BLaER1 (cell line): Measurements from ENCODE around the gene TFB1M.
"Not testable (repeated sequence)": the region's sequence is repeated elsewhere in the genome, so short reads cannot be mapped to it uniquely, and the experiment has no call there.

ENCODE experiments used
- H3K27ac ChIP-seq: shearing (Covaris generic); formaldehyde crosslinking; 2 replicates; pipeline ENCODE4 v1.8.1; 2022
- H3K27me3 ChIP-seq: shearing (Covaris generic); formaldehyde crosslinking; 2 replicates; pipeline ENCODE4 v1.8.1; 2022
- H3K36me3 ChIP-seq: shearing (Covaris generic); formaldehyde crosslinking; 2 replicates; pipeline ENCODE4 v1.8.1; 2022
- H3K4me1 ChIP-seq: shearing (Covaris generic); formaldehyde crosslinking; 2 replicates; pipeline ENCODE4 v1.8.1; 2022
- H3K4me2 ChIP-seq: shearing (Covaris generic); formaldehyde crosslinking; 2 replicates; pipeline ENCODE4 v1.8.1; 2022
- H3K4me3 ChIP-seq: shearing (Covaris generic); formaldehyde crosslinking; 2 replicates; pipeline ENCODE4 v1.8.1; 2022
- H3K9ac ChIP-seq: shearing (Covaris generic); formaldehyde crosslinking; 2 replicates; pipeline ENCODE4 v1.8.1; 2022
- H3K9me3 ChIP-seq: shearing (Covaris generic); formaldehyde crosslinking; 2 replicates; pipeline ENCODE4 v1.8.1; 2022
- H4K20me1 ChIP-seq: shearing (Covaris generic); formaldehyde crosslinking; 2 replicates; pipeline ENCODE4 v1.8.1; 2022
- Cebpa-rat ChIP-seq: shearing (Covaris generic); IDR thresholded peaks from 2 replicates; pipeline ENCODE4 v1.8.1; 2022

Gene TFB1M

GRCh38 chr6:155276638-155277037 lies 37.6 kb downstream of the TFB1M start:
- Histone ChIP-seq H3K27ac (no peak overlapping the region), H3K4me2 (no peak overlapping the region), H3K27me3 (no peaks in the 10 kb centered on the region), H3K9ac (no peak overlapping the region), H3K4me3 (no peak overlapping the region), H3K36me3 (peaks cover 54% of the 10 kb centered on the region), H3K9me3 (no peaks in the 10 kb centered on the region), H4K20me1 (no peaks in the 10 kb centered on the region), H3K4me1 (peaks cover 14% of the 10 kb centered on the region)
- TF ChIP-seq Cebpa-rat: no peak

DNA sequence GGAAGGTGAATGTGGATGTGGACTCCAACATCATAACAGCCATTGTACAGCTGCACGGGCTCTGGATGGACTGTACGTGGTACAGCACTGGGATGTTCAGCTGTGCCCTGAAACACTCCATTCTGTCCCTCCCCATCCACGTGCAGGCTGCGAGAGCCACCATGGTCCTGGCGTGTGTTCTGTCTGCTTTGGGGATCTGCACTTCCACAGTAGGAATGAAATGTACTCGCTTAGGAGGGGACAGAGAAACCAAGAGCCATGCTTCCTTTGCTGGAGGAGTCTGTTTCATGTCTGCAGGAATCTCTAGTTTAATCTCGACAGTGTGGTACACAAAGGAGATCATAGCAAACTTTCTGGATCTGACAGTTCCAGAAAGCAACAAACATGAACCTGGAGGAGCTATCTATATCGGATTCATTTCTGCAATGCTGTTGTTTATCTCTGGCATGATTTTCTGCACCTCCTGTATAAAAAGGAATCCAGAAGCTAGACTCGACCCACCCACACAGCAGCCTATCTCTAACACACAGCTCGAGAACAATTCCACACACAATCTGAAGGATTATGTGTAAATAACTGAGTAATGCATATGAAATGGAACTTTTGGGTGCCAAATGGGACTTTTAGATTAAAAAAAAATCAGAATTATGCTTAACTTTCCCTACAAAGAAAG lies 38.3 kb downstream of the TFB1M start:
- Histone ChIP-seq H3K4me1 (peaks cover 14% of the 10 kb centered on the region), H3K27me3 (no peaks in the 10 kb centered on the region), H3K9me3 (no peaks in the 10 kb centered on the region), H3K9ac (no peak overlapping the region), H3K4me3 (no peak overlapping the region), H3K36me3 (peaks cover 47% of the 10 kb centered on the region), H4K20me1 (no peaks in the 10 kb centered on the region), H3K27ac (no peak overlapping the region), H3K4me2 (no peak overlapping the region)
- no peak for TF ChIP-seq Cebpa-rat

DNA sequence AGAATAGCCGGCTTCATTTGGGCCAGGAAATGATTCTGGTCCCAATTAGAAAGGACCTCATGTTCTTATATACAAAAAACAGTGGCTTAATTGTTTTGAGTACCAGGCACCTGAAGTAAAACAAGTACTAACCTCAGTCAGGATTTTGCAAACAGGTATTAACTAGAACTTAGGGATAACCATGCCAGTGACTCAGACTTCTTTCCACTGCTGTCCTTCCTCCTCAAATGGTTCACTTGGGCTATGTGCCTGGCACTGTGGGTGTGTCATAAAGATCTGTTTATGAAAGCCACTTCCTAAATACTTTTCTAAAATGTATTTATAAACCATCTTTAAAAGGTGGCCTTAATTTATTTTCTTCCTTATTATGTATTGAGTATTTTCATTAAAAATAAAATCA lies 39.8 kb downstream of the TFB1M start:
- Histone ChIP-seq H3K27ac (no peak overlapping the region), H3K9me3 (no peaks in the 10 kb centered on the region), H3K4me2 (no peak overlapping the region), H4K20me1 (no peaks in the 10 kb centered on the region), H3K36me3 (peaks cover 45% of the 10 kb centered on the region), H3K9ac (no peak overlapping the region), H3K27me3 (no peaks in the 10 kb centered on the region), H3K4me1 (peaks cover 14% of the 10 kb centered on the region), H3K4me3 (no peak overlapping the region)
- no peak for TF ChIP-seq Cebpa-rat

DNA sequence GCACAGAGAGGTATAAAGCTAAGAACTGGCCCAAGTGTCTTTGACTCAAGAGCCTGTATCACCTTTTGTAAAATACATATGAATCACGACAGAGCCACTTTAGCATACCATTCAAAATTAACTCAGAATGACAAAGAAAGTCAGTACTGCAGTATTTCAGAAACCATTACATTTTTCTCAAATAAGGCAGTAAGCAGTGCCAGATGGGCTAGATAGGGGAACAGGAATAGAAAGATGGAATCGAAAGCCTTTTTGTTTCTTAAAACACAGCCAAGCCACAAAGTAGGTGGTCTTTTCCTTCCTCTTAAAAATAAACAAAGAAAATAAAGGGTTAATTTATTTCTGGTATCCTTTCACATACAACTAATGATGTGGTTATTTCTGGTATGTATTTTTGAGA lies 40.2 kb downstream of the TFB1M start:
- no peak for TF ChIP-seq Cebpa-rat
- Histone ChIP-seq H3K27me3 (no peaks in the 10 kb centered on the region), H3K4me2 (no peak overlapping the region), H3K36me3 (peaks cover 41% of the 10 kb centered on the region), H3K4me3 (no peak overlapping the region), H3K9me3 (no peaks in the 10 kb centered on the region), H3K27ac (no peak overlapping the region), H4K20me1 (no peaks in the 10 kb centered on the region), H3K4me1 (peaks cover 14% of the 10 kb centered on the region), H3K9ac (no peak overlapping the region)

DNA sequence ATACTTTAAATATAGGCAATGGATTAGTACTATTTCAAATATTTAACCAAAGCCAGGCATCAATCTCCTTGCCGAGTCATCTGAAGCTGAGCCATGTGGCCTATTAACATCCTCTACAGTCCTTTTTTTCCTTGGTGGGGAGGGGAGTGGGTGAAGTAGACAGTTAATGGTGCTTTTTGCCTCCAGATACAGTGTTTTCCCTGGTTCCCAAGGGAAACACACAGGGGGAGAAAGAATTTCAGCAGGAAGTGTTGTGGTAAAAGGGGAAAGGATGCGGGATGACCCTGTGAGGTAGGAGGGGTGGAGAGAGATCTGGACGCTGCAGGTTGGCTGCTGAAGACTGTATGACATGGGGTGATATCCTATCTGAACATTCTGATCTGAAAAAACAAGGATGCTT lies 40.9 kb downstream of the TFB1M start:
- H3K9me3 ChIP-seq: no peaks in the 10 kb centered on the region
- no peaks in the 10 kb centered on the region for H3K27me3 ChIP-seq
- no peaks in the 10 kb centered on the region for H4K20me1 ChIP-seq
- H3K36me3 ChIP-seq: peaks cover 36% of the 10 kb centered on the region
- H3K4me2 ChIP-seq: peak overlapping the region; percentile 56
- no peak overlapping the region for H3K9ac ChIP-seq
- TF ChIP-seq Cebpa-rat: no peak
- H3K4me1 ChIP-seq: peaks cover 14% of the 10 kb centered on the region
- no peak overlapping the region for H3K27ac ChIP-seq
- no peak overlapping the region for H3K4me3 ChIP-seq

GRCh38 chr6:155272353-155273232 lies 41.7 kb downstream of the TFB1M start:
- Histone ChIP-seq H3K4me2 (no peak overlapping the region; the same call in 1 of the 2 replicates), H3K27ac (no peak overlapping the region), H3K9ac (no peak overlapping the region)

GRCh38 chr6:155271145-155271544 lies 43.1 kb downstream of the TFB1M start:
- no peaks in the 10 kb centered on the region for H3K27me3 ChIP-seq
- peaks cover 14% of the 10 kb centered on the region for H3K4me1 ChIP-seq
- no peak for TF ChIP-seq Cebpa-rat

More at GRCh38 chr6:155272353-155273232, 41.7 kb downstream of the TFB1M start:
- H3K27me3 ChIP-seq: no peaks in the 10 kb centered on the region
- no peaks in the 10 kb centered on the region for H3K9me3 ChIP-seq
- no peaks in the 10 kb centered on the region for H4K20me1 ChIP-seq
- H3K4me1 ChIP-seq: peaks cover 14% of the 10 kb centered on the region
- no peak for TF ChIP-seq Cebpa-rat
- peaks cover 34% of the 10 kb centered on the region for H3K36me3 ChIP-seq
- H3K4me3 ChIP-seq: no peak overlapping the region

DNA sequence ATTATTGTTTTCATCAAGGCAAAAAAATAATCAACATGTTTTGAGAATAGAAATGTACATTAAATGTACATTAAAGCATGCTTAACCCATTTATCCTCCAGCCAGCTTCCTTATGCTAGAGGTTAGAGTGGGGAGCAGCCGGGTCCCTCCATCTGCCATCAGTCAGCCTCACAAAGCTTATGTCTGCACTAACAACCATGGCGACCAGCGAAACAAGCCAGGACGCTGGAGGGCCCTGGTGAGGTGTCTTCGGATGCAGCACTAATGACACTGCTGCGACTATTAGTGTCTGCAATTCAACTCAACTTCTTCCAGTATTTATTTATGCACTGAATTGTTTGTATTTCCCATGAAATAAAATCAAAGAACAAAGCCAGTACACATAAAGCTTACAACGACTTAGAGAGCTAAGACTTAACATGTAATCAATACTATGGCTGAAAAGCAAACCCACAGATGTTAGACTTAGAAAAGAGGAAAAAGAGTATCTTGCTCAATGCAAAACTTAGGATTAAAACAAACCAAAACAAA lies 43.7 kb downstream of the TFB1M start:
- H3K4me3 ChIP-seq: no peak overlapping the region
- no peak for TF ChIP-seq Cebpa-rat
- peaks cover 14% of the 10 kb centered on the region for H3K4me1 ChIP-seq
- H3K9me3 ChIP-seq: no peaks in the 10 kb centered on the region
- no peaks in the 10 kb centered on the region for H3K27me3 ChIP-seq
- peaks cover 40% of the 10 kb centered on the region for H3K36me3 ChIP-seq
- H4K20me1 ChIP-seq: no peaks in the 10 kb centered on the region
- no peak overlapping the region for H3K4me2 ChIP-seq
- no peak overlapping the region for H3K9ac ChIP-seq
- H3K27ac ChIP-seq: no peak overlapping the region

More at GRCh38 chr6:155271145-155271544, 43.1 kb downstream of the TFB1M start:
- Histone ChIP-seq H3K9me3 (no peaks in the 10 kb centered on the region), H4K20me1 (no peaks in the 10 kb centered on the region), H3K9ac (no peak overlapping the region), H3K4me3 (no peak overlapping the region), H3K36me3 (peaks cover 44% of the 10 kb centered on the region), H3K4me2 (no peak overlapping the region), H3K27ac (no peak overlapping the region)

DNA sequence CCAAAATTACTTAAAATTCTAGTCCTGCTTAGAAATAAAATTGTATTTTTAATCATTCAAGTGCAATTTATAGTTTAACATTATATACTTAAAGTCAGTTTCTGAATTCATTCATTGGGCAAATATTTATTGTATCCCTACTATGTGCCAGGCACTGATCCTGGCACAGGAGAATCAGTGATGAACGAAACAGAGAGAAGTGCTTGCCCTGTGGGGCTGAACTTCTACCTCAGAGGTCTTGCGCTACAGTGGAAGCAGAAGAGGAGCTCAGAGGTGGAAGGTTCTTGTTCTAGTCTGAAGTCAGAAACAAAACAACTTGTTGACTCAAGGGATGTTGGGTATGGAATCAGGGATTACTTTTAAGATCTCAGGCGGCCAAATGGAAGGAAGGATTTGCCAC lies 44.5 kb downstream of the TFB1M start:
- Histone ChIP-seq H3K27ac (no peak overlapping the region), H3K36me3 (peaks cover 39% of the 10 kb centered on the region), H3K9ac (no peak overlapping the region), H3K4me3 (no peak overlapping the region), H3K9me3 (no peaks in the 10 kb centered on the region), H3K4me1 (peaks cover 14% of the 10 kb centered on the region), H3K4me2 (no peak overlapping the region), H3K27me3 (no peaks in the 10 kb centered on the region), H4K20me1 (no peaks in the 10 kb centered on the region)
- TF ChIP-seq Cebpa-rat: no peak

DNA sequence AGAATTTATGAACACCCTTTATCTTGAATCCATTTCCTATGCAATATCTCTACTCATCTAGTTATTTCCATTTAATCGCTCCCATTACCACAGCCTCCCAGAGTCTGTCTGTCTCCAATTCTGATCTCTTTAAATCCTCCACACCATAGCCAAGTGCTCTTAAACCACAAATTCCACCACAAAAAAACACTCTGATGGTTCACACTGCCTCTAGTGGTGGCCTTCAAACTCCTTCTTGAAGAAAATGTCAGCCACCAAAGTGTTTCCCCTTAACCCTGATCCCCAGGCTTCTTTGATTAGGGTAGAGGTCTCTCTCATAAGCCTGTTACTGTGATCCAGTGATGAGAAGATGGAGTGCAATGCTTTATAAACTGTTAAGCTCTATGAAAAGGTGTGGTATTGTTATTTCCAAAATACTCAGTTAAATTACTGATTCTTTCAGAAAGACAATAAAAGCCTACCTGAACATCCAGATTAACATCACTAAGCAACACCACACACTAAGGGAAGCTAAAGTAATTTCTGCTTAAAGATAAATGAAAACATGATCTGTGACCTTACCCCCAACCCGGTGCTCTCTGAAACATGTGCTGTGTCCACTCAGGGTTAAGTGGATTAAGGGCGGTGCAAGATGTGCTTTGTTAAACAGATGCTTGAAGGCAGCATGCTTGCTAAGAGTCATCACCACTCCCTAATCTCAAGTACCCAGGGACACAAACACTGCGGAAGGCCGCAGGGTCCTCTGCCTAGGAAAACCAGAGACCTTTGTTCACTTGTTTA lies 46.0 kb downstream of the TFB1M start:
- H4K20me1 ChIP-seq, H3K27ac ChIP-seq: not testable (repeated sequence)

More for the DNA sequence above, 46.0 kb downstream of the TFB1M start:
- not testable (repeated sequence) for H3K9me3 ChIP-seq, H3K27me3 ChIP-seq, H3K9ac ChIP-seq, H3K4me2 ChIP-seq, H3K4me1 ChIP-seq, H3K4me3 ChIP-seq
- H3K36me3 ChIP-seq: peaks cover 44% of the 10 kb centered on the region
